Cardiac muscle cell (in vitro differentiated cells and primary cell): ENCODE results near the gene BRD3. TPM values are rescaled to one million over a fixed set of nuclear protein-coding genes. Genes with fewer than 3 reads are reported as not detected.
A peak's percentile ranks its signal among the peaks of the same experiment; 100 is the strongest.

Source experiments
- DNase-seq, 2 donors: peaks; one replicate each; pipeline versions ENCODE4 v3.0.0 to v3.0.0-alpha.2; 2010 to 2017; ENCODE audit warnings: low read depth in 1 of 2, low spot score in 1 of 2
- H3K27ac ChIP-seq: fragments of 200-600 bp; sonication (generic); 2 replicates; pipeline ENCODE4 v1.5.1; 2016
- H3K27me3 ChIP-seq: fragments of 200-600 bp; sonication (generic); 2 replicates; pipeline ENCODE4 v1.6.0; 2016; ENCODE audit warnings: control low read depth
- H3K36me3 ChIP-seq: fragments of 200-600 bp; sonication (generic); 2 replicates; pipeline ENCODE4 v1.5.1; 2016; ENCODE audit warnings: control low read depth
- H3K4me1 ChIP-seq: fragments of 200-600 bp; sonication (generic); 2 replicates; pipeline ENCODE4 v1.8.1; 2017; ENCODE audit warnings: low read depth, mild to moderate bottlenecking, mixed run types
- H3K4me3 ChIP-seq: fragments of 200-600 bp; sonication (generic); 2 replicates; pipeline ENCODE4 v1.5.1; 2016; ENCODE audit warnings: mild to moderate bottlenecking
- H3K9me3 ChIP-seq: fragments of 200-600 bp; sonication (generic); 2 replicates; pipeline ENCODE4 v1.5.1; 2017; ENCODE audit warnings: low read depth, mild to moderate bottlenecking, control low read depth
- polyA plus RNA-seq: library from polyadenylated mRNA; unstranded; fragments of >200 nt; fragmentation: Nextera tagmentation; extraction: Ambion mirVana; gene quantifications from 2 replicates; pipeline ENCODE4 v1.2.1, GENCODE V29; 2016
- total RNA-seq: library from RNA; depleted of rRNA; stranded (reverse); fragments of >200 nt; gene quantifications from 2 replicates; pipeline ENCODE4 v1.2.3, GENCODE V29; 2016
- TF ChIP-seq, protein P1 (sequence below): IDR thresholded peaks from 2 replicates; pipeline ENCODE4 v1.5.1; 2012; ENCODE audit warnings: low read depth, mild to moderate bottlenecking, low read length

BRD3 gene
- total and polyA plus RNA-seq, 2 experiments from 2014 or later = 42.6 to 44.9 TPM

DNA sequence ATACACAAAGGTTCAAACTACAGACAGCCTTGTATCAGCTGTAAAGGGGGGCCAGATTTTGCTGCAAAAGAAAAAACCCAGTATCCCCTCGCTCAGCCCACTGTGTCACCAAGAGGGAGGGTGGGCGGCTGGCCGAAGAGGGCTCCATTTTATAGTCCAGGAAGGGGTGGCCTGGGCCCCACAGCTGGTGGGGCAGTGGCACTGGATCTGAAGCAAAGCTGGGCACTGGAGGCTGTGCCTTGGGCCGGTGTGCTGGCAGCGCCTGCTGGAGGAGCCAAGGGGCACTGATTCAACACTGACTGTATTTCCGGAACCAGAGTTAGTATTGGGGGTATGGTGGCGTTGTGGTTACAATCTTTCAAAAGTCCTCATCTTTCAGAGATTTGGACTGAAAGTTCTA lies 9.1 kb downstream of the BRD3 start:
- DNase-seq = no peak

GRCh38 chr9:134057751-134058701 lies 9.8 kb downstream of the BRD3 start:
- no peak for DNase-seq
- TF ChIP-seq, protein P1, sequence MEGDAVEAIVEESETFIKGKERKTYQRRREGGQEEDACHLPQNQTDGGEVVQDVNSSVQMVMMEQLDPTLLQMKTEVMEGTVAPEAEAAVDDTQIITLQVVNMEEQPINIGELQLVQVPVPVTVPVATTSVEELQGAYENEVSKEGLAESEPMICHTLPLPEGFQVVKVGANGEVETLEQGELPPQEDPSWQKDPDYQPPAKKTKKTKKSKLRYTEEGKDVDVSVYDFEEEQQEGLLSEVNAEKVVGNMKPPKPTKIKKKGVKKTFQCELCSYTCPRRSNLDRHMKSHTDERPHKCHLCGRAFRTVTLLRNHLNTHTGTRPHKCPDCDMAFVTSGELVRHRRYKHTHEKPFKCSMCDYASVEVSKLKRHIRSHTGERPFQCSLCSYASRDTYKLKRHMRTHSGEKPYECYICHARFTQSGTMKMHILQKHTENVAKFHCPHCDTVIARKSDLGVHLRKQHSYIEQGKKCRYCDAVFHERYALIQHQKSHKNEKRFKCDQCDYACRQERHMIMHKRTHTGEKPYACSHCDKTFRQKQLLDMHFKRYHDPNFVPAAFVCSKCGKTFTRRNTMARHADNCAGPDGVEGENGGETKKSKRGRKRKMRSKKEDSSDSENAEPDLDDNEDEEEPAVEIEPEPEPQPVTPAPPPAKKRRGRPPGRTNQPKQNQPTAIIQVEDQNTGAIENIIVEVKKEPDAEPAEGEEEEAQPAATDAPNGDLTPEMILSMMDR = no peak
- Histone ChIP-seq H3K27ac (peak overlapping the region; percentile 13), H3K9me3 (no peaks in the 10 kb centered on the region), H3K4me1 (peaks cover 20% of the 10 kb centered on the region), H3K4me3 (no peak overlapping the region), H3K27me3 (no peaks in the 10 kb centered on the region), H3K36me3 (peaks cover 3% of the 10 kb centered on the region)

More for the DNA sequence above, 9.1 kb downstream of the BRD3 start:
- no peak overlapping the region for H3K4me3 ChIP-seq
- TF ChIP-seq, protein P1 = peak; percentile 10
- H3K36me3 ChIP-seq = no peaks in the 10 kb centered on the region
- peak overlapping the region; percentile 13 for H3K27ac ChIP-seq
- H3K4me1 ChIP-seq = peaks cover 20% of the 10 kb centered on the region
- H3K9me3 ChIP-seq = no peaks in the 10 kb centered on the region
- H3K27me3 ChIP-seq = no peaks in the 10 kb centered on the region

- TF ChIP-seq, protein P1 = no peak
- no peak for DNase-seq
- no peak overlapping the region for H3K4me3 ChIP-seq
- H3K27me3 ChIP-seq = no peaks in the 10 kb centered on the region
- peaks cover 9% of the 10 kb centered on the region for H3K36me3 ChIP-seq
- H3K27ac ChIP-seq = no peak overlapping the region
- no peaks in the 10 kb centered on the region for H3K9me3 ChIP-seq
- H3K4me1 ChIP-seq = peaks cover 16% of the 10 kb centered on the region
Observed at GRCh38 chr9:134057307-134057657, 10.5 kb downstream of the BRD3 start.

DNA sequence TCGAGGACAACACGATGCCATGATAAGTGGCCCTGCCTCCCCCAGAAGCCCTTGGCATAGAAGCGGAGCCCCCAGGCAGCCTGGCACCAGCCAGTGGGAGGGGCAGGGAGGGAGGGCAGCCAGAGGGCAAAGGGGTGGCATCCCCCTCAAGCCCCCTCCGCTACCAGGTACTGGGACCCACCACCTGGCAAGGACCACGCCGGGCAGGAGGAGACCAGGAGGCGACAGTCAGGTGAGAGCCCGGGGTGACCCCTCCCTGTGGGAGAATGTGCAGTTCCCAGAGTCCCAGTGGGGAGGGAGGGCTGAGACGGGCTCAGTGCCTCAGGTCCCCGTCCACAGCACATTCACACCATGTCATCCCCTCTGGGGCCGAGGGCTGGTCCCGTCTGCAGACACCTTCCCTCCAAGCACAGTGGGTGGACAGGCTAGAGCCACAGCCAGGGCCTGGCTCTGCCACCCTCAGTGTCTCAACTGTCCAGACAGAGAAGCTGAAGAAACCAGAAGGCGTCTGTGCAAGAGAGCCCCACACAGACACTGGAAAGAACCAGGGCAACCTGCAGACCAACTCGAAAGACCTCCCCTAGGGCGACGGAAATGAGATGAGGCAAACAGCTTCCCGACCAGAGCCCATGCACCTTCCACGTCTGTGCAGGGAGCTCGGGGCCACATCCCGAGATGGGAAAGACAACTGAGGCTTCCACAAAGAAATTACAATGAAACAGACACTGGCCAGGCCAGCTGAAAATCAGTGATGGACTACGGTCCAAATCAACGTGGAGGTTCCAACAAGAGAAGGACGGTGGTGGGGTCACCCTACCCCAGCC lies 11.1 kb downstream of the BRD3 start:
- Histone ChIP-seq H3K4me3 (no peak overlapping the region), H3K27me3 (no peaks in the 10 kb centered on the region), H3K4me1 (peaks cover 10% of the 10 kb centered on the region), H3K27ac (no peak overlapping the region), H3K9me3 (no peaks in the 10 kb centered on the region), H3K36me3 (peaks cover 10% of the 10 kb centered on the region)
- TF ChIP-seq, protein P1 = no peak
- DNase-seq = no peak

- H3K27ac ChIP-seq = no peak overlapping the region
- H3K9me3 ChIP-seq = no peaks in the 10 kb centered on the region
- H3K27me3 ChIP-seq = no peaks in the 10 kb centered on the region
- H3K4me1 ChIP-seq = peaks cover 6% of the 10 kb centered on the region
- peaks cover 15% of the 10 kb centered on the region for H3K36me3 ChIP-seq
- DNase-seq = peak in 1 of 2 donors; percentile 75
- H3K4me3 ChIP-seq = no peak overlapping the region
- TF ChIP-seq, protein P1 = no peak
Observed at GRCh38 chr9:134055981-134056461, 11.8 kb downstream of the BRD3 start.
